GM19468 (cell line): ENCODE results near the gene CELF1.
"Not testable (repeated sequence)": the region's sequence is repeated elsewhere in the genome, so short reads cannot be mapped to it uniquely, and the experiment has no call there.

Experiments used
- ATAC-seq: cut with Tn5 transposase; IDR thresholded peaks from one replicate; pipeline ENCODE4 v1.9.1; 2021; ENCODE audit warnings: mild to moderate bottlenecking, moderate library complexity, moderate number of reproducible peaks; ENCODE audit not compliant: unreplicated experiment; ENCODE audit errors: extremely low read depth

Gene CELF1

DNA sequence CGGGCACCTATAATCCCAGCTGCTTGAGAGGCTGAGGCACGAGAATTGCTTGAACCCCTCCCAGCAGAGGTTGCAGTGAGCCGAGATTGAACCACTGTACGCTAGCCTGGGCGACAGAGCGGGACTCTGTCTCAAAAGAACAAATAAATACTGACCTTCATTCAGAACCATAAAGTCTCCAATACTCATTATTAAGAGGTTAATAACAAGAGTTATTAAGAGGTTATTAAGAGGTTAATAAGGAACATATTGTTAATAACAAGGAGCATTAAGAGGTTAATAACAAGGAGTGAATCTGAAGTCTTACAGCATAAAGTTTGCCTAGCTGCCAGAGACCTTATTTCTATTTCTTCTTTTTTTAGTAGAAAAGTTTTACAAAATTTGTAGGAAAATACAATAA is 7.6 kb downstream of the CELF1 start:
- ATAC-seq: no peak

GRCh38 chr11:47541070-47541469 is 11.9 kb downstream of the CELF1 start:
- ATAC-seq: no peak

DNA sequence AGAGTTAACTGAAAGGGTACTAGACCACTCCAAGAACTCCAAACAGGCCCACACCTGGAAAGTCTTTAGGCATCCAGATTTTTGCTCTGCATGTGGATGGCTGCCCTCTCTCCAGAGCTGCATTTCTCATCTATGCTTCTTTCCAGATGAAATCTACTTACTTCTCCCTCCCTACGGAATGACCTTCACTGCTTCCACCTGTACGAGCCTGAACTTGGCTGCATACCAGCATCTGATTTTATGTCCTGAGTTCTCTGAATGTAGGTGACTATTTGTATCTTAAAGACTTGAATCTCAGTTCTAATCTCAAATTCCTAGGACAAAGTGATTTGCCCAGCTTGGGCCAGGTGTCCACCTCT is 13.3 kb downstream of the CELF1 start:
- no peak for ATAC-seq

DNA sequence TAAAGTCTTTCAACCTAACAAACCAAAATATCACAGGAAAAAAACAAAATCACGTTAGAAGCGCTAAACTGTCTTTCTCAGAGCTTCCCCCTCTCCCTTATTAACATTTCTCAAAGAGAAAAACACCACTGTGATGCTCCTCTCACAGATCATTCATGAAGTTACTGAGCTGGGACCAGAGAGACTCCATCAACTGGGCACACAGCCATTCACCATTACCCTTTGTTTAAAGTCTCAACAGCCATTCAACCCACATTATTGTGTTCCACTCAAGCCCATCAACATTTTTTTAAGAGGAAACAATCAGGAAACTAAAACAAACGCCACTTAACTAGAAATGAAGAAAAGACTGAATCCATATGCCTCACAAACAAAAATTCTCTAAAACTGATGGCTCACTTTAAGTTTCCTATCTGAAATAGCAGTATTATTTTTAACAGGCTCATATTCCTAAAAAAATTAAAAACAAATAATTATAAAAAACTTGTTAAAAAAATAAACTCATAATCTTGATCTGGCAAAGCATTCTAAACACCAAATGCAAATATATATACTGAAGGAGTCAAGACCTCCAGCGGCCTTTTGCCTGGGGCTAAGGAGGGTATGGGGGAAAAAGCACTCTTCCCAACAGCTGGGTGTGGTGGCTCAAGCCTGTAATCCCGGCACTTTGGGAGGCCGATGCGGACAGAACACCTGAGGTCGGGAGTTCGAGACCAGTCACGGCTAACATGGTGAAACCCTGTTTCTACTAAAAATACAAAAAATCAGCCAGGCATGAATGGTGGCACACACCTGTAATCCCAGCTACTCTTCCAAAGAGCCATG is 14.0 kb downstream of the CELF1 start:
- no peak for ATAC-seq

DNA sequence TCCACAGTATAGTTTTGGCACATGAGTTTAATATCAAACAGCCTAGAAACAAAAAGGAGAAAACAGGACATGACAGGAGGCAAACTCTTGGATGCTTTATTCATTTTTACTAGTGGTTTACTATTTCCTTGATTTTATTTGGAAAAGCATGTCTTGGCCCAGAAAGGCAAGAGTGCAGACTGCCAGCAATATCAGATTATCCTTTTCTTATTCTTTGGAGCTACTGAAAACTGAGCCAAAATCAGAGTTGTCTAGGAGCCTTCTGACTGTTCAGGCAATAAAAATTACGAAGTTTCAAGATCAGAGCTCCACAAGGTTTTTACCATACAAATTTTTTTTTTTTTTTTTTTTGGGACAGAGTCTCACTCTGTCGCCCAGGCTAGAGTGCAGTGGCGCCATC is 16.0 kb downstream of the CELF1 start:
- no peak for ATAC-seq

DNA sequence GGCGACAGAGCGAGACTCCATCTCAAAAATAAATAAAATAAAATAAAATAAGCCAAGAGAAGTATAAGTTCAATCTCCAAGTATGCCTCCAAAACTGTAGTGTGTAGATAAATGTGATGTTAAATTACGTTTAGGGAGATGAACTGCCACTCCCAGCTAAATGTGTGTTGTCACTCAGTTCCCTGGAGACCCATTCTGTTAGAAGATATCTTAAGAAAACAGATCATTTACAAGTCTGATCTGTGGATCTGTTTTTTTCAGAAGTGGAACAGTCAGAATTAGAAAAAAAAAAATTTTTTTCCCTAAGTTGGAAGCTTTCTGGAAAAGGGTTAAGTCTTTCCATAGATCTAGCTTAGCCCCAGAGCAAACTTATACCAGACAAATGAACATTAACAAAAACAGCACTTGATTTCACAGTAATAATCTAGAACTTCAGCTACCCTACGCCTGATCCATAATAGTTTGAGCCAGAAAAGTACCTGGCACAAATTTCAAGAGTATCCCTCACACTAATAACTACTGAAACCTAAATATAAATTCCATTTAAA is 18.2 kb downstream of the CELF1 start:
- no peak for ATAC-seq

GRCh38 chr11:47533690-47534151 is 19.2 kb downstream of the CELF1 start:
- no peak for ATAC-seq

GRCh38 chr11:47532597-47533213 is 20.2 kb downstream of the CELF1 start:
- no peak for ATAC-seq

DNA sequence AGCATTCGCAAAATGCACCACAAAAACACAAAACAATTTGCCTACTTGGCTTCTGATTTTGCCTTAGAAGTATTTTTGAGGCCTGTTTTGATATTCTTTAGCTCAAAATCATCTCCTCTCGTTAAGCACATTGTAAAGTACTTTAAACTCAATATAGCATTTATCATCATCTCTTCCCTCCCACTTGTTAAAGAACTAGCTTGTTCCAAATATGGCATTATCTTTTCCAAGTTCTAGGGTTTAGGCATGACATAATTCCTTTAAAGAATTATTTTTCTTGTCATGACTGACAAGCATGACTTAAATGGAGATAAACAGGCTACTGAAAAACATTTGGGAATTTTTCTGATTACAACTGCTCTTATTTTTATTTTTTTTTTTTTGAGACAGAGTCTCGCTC is 21.3 kb downstream of the CELF1 start:
- no peak for ATAC-seq

DNA sequence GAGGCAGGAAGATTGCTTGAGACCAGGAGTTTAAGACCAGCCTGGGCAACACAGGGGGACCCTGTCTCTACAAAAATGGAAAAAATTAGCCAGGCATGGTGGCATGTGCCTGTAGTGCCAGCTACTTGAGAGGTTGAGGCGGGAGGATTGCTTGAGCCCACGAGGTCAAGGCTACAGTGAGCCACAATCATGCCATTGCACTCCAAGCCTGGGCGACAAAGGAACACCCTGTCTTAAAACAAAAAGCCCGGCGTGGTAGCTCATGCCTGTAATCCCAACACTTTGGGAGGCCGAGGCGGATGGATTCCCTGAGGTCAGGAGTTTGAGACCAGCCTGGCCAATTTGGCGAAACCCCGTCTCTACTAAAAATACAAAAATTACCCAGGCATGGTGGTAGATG is 22.2 kb downstream of the CELF1 start:
- ATAC-seq: not testable (repeated sequence)

GRCh38 chr11:47529951-47530350 is 23.0 kb downstream of the CELF1 start:
- ATAC-seq: no peak

- ATAC-seq: no peak
Measured at GRCh38 chr11:47527186-47527585, 25.7 kb downstream of the CELF1 start.

- not testable (repeated sequence) for ATAC-seq
Measured at GRCh38 chr11:47526032-47526431, 26.9 kb downstream of the CELF1 start.

- ATAC-seq: no peak
Measured at GRCh38 chr11:47524291-47524874, 28.5 kb downstream of the CELF1 start.

GRCh38 chr11:47523490-47524225 is 29.3 kb downstream of the CELF1 start:
- no peak for ATAC-seq

DNA sequence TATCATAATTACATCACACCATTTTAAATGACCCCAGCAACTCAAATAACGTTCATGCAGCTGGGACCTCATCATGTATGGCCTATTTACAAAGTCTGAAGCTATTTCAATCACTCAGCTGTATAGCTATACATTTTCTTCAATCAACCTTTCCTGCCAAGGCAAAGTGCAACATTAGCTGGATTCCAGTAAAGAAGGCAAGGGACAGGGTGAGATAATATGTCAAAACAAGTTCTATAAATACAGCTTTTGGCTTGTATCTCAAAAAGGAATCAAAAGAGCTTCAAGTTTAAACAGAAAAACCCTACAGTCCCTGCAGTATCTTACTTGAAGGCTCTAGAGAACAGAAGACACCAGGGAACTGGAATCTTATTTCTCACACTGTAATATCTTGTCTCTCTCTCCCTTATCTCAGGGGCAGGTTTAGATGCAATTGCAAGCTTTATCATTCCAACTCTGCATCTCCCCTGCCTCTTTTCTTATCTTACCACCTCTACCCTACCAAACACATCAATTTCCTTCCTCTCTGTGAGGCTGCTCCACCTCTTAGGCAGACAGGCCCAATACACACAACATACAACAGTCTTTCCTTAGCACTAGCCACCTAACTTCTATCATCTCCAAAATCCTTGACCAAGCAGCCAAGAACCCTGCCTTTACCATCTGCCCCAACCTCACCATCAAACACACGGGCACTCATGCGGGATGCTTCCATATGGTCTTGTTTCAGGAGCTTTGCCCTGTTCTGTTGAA is 34.5 kb downstream of the CELF1 start:
- ATAC-seq: no peak

- no peak for ATAC-seq
Measured at GRCh38 chr11:47516984-47517853, 35.7 kb downstream of the CELF1 start.

DNA sequence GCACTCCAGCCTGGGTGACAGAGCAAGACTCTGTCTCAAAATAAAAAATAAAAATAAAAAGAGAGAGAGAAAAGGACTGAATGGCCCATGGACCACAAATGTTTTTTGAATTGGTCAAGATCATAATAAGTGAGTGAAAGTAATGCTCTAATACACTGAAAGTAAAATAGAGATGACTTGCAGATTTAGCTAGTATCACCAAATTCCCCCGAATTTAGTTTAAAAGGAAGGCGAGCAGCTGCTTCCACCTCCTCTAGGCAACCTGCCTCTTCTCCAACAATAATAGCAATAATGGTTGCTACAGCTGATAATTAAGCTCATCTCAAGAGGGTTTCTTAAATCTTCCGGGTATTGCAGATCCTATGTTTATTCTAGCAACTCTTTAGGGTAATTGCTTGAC is 36.8 kb downstream of the CELF1 start:
- ATAC-seq: no peak
